Activated CD8-positive, alpha-beta memory T cell treated with anti-CD3 and anti-CD28 coated beads for 4 hours (primary cell): ENCODE results near the gene METTL23.
"Not testable (repeated sequence)": the region's sequence is repeated elsewhere in the genome, so short reads cannot be mapped to it uniquely, and the experiment has no call there.

Source experiments
- DNase-seq, 2 donors: peaks; one replicate each; pipeline ENCODE4 v3.0.0-alpha.2; 2020; ENCODE audit warnings: low read depth in 2 of 2

METTL23 gene

DNA sequence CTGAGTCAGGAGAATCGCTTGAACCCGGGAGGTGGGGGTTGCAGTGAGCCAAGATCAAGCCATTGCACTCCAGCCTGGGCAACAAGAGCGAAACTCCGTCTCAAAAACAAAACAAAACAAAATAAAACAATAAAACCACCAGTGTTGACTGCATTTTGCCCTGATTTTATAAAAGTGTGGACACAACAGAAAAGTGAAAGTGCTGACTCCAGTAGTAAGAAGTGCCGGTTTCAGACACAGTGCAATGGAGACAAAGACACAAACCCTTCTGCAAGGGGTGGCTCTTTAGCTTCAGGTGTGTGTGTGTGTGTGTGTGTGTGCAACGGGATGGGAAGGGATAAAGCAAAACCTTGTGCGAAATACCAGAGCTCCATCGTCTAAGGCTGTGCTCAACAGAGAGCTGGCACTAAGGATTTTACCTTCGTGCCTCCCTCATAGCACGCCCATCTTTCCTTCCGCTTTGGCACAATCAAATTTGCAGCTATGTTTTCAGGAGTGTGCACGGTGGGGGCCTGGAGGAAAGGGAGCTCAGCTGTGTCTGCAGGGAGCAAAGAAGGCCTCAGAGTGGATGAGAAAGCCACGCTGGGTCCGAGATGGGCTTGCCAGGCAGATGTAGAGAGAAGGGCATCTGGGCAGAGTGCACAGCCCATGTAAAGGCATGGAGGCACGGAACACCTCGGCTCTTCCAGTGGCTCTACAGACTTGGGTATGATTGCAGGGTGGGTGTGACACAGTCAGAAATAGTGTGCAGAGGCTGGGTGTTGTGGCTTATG, 31.4 kb upstream of the METTL23 start:
- DNase-seq = no peak

DNA sequence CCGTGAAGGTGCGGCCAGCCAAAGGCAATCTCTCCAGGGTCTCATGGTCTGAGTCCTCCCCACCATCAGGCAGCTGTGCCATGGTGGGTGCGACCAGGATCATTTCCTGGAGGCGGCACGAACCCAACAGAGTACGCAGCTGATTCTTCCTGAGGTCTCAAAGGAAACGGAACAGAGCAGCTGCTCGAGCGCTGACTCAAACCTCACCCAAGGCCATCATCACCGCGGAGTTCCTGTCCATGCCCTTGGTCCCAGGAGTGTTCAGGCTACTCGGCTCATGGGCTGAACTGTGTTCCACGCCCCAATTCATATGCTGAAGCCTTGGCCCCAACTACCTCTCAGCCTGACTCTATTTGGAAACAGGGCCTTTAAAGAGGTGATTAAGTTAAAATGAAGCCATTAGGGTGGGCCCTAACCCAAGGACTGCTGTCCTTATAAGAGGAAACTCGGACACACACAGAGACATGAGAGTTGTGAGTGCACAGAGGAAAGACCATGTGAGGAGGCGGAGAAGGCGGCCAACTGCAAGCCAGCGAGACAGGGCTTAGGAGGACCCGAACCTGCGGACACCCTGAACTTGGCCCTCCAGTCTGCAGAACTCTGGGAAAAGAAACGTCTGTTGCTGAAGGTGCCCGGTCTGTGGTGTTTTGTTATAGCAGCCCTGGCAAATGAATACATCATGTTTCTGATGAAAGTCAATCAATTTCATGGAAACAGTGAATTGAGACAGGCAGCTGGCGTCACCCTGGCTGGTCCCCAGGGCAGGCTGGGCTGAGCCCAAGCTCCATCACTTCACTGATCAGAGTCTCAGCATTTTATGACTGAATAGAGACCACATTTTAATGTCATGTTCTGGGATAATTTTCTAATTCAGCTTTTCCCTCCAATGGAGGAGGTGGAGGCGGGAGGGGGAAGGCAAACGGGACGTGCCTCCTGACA, 29.6 kb upstream of the METTL23 start:
- no peak for DNase-seq

DNA sequence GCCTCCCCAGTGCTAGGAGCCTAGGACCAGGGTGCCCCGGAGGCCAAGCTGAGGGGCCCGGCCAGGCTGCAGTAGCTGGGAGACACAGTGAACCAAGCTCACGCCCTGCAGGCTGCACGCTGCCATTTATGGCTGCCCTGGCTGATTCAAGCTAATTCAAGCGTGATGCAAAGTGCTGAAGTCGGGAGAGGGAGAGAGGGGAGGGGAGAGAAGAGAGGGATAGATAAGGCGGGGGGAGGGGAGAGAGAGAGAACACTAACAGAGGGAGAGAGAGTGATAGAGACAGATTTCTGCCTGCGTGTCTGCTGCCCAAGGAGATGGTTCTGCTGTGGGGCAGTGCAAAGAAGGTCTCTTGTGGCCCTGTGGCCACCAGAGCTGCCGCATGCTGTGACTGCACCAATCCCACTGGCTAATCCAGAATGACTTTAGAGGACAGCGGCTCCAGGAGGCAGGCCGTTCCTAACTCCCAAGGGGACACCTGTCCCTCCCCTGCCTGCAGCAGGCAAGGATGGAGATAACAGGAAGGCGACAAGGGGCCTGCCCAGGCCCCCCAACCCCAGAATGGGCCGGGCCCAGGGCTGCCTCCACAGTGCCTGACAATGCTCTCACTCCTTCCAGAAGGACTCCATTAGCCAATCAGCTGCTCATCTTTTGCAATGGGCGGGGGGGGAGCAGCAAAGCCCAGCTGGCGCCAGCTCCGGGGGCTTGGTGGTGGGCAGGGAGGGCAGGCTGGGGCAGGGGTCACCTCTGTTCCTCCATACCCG, 28.8 kb upstream of the METTL23 start:
- DNase-seq = no peak

DNA sequence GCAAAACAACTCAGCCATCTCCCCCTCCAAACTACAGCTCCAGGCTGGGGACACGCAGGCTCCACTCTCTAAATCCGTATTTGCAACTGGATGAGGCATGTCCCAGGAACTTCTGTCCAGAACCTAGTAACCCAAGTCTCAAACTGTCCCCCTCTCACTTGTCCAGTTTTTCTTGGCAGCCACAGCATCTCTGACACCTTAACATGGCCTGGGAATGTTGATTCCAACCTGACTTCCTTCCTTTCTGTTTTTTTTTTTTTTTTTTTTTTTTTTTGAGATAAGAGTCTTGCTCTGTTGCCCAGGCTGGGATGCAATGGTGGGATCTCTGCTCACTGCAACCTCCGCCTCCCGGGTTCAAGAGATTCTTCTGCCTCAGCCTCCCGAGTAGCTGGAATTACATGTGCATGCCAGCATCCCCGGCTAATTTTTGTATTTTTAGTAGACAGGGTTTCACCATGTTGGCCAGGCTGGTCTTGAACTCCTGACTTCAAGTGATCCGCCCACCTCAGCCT, 28.1 kb upstream of the METTL23 start:
- DNase-seq = not testable (repeated sequence)

DNA sequence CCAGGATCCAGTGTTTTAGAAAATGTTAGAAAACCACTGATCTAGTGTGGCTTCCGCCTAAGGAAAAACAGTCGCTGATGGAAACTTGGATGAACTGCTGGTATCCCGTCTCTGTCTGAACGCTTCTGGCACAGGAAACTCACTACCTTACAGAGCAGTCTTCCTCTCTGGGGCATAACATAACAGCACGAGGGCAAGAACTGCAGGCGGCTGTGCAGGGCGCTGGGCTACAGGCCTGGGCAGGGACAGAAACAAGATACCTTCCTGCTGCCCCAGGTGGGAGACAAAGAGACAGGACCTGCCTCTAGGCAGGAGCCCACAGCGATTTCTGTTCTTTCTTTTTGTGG, 26.4 kb upstream of the METTL23 start:
- DNase-seq = no peak

DNA sequence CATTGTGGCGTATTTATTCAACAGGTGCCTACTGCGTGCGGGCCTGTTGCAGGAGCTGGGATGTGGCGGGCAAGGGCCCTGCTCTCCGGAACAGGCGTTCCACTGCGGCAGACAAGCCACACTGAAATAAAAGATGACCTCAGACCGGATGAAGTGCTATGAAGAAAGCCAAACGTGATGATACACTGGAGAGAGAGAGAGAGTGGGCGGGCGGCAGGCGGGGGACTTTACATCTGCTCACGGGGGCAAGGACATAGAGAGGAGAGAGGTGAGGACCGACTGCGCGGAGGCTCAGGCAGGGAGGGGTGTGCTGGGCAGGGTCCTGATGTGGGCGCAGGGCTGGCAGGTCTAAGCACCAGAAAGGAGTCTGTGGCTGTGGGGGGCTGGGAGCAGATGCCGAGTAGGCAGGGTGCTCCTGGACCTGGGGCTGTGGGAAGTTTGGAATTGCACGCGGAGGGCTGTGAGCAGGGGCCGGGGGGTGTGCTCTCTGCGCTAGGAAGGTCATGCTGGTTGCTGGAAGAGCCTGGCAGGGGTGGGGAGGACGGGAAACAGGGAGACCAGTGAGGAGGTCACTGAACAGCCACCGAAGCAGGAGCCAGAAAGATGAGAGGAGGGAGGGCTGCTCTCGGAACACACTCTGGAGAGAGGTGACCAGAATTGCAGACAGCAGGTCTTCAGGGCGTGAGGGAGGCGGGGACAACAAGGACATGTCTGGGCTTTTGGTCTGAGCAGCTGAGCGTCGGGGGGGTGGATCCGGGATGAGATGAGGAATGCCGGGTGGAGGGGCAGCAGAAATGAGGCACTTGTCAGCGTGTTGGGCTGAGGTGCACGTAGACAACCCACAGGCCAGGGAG, 25.8 kb upstream of the METTL23 start:
- DNase-seq = no peak

DNA sequence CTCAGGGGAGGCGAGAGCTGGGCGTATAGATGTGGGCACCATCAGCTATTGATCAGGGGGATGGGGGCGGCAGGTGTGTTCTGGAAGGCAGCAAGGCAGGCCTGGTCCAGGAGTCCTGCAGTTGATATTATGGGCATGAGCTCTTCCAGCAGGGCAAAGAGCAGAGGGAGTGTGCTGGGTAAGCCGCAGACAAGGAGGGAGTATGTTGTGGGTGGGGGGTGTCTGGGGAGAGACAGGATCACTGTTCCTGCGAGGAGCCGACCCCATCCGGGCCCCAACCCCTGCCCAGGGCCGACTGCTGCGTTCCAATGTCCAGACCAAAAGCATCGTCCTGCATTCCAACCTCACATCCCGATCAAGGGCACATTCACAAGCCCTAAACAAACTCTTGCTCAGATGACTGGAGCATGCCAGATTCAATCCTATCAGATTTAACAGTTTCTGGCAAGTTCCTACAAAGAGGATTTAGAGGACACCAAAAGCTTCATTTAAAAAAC, 25.1 kb upstream of the METTL23 start:
- no peak for DNase-seq

DNA sequence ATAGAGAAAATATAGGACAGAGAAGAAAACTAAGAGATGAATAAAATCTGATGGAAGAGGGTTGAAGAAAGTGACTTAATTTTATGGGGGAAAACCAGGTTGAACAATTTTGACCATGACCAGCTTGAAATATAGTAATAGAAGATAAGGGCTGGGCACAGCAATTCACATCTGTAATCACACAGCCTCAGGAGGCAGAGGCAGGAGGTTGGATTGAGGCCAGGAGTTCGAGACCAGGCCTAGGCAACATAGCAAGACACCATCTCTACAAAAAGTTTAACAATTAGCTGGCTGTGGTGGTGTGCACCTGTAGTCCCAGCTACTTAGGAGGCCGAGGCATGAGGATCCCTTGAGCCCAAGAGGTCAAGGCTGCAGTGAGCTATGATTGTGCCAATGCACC, 24.6 kb upstream of the METTL23 start:
- DNase-seq = no peak

DNA sequence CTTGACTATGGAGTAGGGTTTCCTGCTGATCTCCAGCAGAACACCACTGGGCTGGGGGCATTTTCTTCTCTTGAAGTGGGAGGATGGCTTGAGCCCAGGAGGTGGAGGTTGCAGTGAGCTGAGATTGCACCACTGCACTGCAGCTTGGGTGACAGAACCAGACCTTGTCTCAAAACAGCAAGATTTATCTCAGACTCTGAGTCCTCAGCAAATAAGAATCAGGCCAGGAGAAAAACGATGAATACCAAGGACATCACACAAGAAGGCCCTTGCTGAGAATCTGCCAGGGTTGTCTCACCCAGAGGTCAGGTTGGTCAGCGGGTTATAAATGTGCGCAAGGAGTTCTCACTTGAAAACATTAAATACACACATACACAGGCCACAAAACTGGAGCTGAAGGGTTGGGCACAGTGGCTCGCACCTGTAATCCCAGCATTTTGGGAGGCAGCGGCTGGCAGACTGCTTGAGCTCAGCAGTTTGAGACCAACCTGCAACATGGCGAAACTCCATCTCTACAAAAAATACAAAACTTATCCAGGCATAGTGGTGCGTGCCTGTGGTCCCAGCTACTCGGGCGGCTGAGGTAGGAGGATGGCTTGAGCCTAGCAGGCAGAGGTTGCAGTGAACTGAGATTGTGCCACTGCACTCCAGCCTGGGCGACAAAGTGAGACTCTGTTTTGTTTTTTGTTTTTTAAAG, 23.6 kb upstream of the METTL23 start:
- no peak for DNase-seq

DNA sequence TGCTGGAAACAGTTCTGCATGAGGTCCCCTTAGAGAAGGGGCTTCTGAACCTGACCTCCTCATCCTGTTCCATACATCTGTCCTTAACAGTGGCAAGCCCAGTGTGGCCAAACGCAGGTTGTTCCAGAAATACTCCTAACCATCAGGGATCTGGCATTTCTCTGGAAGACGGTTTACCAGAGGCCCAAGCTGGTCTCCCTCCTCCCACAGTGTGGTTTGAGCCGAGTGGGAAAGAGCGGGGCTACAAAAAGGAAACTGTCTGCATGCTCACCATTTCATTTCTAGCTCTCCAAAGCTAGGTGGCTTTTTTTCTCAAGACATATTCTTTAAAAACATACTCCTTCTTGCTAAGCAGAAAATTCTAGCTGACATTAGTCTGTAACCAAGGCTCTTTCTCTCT, 21.8 kb upstream of the METTL23 start:
- DNase-seq = no peak

DNA sequence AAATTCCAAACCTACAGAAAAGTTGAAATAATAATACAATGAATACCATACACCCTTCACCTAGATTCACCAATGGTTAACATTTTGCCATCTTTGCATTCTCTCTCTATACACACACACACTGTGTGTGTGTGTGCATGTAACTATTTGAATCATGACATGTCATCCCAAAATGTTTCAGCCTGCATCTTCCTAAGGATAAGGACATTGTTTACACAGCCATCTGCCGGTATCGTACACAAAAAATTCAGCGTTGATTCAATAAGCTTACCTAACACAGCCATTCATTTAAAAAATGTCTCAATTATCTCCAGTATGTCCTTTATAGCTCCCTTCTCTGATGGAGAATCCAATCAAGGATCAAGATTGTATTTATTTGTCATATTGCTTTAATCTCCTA, 19.8 kb upstream of the METTL23 start:
- no peak for DNase-seq

DNA sequence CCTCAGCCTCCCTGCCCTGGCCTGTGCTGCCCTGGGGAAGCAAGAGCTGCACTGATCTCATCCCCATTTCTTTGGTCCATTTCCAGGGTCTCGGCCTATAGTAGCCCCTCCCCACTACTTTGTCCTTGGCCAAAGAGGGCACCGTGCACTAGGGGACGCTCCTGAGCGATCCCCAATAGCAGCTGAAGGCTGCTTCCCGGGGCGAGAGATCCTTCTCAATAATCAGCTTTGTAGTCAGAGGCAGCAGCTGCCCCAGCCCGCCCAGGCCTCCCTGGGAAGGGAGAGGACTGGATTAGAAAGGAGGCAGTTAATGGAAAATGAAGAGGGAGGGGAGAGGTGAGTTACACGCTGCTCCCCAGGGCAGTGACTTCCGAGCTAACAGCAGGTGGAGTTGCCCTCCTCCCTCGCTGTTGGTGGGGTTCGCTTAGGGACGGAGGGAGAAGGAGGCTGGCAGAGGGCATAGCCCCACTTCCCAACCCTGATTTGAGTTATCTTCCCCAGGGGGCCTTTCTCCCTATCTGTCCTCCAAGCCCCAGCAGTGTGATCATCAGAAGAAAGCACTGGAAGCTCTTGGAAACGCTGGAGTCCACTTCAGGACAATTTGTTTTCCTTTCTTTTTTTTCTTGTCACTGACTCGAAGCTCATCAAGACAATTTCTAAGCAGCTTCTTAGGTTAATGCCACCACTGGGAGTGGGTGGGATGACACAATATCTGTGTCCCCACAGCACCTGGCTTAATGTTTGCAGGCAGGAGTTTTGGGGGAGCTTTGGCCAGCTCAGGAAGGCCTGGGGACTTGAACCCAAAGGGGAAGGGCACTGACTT, 18.4 kb upstream of the METTL23 start:
- no peak for DNase-seq

DNA sequence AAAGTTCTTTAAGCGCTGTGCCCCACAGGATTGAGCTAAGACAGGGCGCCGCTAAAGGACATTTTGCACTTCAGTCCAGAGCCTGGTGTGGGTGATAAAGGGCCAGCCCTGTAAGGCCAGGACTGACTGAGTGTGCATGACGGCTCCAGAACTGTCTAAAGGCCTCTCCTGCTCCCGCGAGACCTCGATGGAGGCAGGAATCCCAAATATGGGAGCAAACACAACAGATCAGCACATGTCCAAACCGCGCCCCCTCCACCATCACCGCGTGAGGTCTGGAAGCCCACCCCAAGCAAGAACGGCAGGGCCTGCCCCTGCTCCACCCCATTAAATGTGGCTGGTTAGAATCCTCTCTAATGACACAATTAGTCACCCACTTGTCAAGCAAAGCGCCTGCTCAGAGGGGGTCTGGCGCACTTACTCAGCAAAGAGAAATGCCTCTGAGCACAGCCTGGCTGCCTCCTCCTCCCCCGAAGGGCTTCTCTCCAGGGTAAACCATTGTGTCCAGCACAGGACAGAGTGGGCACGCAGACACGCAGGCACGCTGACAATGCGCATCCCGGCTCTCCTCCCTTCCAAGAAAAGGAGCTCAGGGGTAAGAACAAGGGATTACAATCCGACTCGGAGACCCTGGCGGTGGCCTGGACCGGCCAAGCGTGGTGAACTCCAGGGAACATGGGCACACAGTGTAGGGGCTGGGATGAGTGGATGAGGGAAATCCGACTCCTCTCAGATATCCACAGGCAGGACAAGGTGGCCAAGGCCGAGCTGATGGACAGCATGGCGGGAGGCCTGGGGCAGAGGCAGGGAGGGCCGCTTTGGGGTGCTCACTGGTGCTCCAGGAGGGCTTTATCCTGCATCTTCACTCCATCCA, 17.3 kb upstream of the METTL23 start:
- DNase-seq = no peak

DNA sequence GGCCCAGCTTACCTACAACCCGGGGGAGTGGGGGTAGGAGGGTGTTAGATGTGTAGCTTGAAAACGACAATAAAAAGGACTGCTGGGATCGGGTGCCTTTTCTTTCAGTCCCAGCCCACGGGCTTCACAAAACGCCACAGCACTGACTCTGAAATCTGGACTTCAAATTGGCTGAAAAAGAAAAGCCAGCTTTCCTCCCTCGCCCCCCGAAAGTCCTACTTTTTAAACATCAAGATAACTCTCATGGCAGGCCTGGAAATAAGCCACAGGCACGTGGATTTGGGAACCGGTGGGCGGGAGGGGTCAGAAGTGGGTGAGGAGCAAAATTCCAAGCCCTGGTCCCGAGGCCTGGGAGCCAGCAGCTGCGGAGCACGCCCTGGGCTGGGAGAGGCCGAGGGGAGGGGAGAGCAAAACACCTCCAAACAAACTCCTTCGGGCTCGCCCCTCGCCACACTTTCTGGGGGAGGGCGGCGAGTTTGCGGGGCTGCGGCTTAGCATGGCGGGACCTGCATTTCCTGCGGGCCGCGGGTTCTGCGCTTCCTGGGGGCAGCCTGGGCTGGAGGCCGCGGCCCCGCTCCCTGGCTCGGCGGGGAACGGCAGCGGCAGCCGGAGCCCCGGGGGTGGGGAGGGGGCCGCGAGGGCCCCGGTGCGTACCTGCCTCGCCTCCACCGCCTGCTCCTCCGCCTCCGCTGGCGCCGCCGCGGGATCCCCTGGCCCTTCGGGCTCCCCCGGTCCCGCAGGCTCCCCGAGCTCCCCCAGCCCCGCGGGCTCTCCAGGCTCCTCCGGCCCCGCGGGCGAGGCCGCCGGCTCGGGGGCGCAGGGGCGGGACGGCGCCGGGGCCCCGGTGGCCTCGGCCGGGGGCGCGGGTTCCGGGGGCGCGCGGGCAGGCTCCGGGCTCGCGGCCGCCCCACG, 16.4 kb upstream of the METTL23 start:
- not testable (repeated sequence) for DNase-seq

DNA sequence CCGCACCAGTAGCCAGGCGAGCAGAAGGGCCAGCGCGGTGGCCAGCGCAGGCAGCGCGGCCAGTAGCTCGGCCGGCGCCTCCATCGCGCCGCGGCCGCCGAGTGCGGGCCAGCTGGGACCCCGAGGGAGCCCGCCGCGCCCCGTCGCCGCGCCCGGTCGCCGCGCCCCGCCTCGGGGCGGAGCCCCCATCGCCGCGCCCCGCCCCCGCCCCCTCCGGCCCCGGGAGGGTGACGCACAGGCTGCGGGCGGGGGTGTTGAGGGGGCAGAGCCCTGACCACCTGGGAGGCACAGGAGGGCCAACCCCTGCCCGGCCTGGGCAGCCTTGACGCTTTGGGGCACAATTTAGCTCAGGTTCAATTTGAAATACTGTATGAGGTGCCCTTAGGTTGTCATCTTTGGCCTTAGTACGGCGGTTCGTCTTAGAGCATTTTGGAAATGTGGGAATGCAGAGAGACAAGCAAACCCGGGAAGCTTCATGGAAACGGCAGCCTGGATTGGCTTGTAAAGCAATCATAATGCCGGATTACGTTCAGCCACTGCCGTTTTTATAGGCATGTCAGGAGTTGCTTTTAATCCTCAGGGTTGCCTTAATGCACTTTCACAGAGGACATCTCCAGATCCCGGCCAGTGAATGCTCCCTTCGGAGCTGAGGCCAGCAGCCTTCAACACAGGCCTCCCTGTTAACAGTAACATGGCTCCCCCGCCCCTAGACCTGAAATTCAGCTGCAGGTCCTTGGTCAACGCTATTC, 15.6 kb upstream of the METTL23 start, which contains the start of gene MXRA7:
TSS of gene MXRA7 (minus strand) at position 103 of the 749 bp plus-strand sequence. CDS start at position 84, 19 bp downstream.
- DNase-seq = peak; percentile 26 to 31

DNA sequence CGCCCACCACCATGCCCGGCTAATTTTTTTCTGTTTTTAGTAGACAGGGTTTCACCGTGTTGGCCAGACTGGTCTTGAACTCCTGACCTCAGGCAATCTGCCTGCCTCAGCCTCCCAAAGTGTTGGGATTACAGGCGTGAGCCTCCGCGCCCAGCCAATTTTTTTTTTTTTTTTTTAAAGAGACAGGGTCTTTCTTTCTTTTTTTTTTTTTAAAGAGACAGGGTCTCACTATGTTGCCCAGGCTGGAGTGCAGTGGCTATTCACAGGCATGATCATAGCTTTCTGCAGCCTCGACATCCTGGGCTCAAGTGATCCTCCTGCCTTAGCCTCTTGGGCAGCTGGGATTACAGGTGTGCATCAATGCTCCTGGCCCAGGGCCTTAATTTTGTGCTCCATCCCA, 14.3 kb upstream of the METTL23 start:
- not testable (repeated sequence) for DNase-seq
